ENCODE measurements around the gene ARF3. TPM values are rescaled to one million over a fixed set of nuclear protein-coding genes. Genes with fewer than 3 reads are reported as not detected.

The ARF3 gene
- total and polyA plus RNA-seq, 2 donors (not counting 3 experiments of a cell fraction or from before 2014, with no cell fraction given), result 149 to 172 TPM

DNA sequence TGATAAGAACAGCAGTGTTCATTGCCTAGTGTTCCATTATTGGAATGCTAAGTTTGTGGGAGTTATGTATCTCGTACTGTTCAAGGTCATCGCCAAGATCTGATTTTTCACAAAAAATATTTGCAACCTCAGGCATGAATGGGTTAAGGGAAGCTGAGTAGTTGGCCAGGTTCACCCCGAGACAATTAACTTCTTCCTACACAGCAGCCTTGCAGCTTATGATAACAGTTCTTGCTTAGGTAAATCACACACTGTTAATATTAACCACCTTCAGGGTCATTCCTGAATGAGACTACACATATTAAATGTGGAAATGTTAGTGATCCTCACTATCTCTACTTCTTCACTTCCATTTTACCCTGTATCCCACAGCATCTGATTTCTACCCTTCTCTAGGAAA is 50.0 kb downstream of the ARF3 start:
- intact Hi-C loops (cut with micrococcal nuclease), result no loop called here

DNA sequence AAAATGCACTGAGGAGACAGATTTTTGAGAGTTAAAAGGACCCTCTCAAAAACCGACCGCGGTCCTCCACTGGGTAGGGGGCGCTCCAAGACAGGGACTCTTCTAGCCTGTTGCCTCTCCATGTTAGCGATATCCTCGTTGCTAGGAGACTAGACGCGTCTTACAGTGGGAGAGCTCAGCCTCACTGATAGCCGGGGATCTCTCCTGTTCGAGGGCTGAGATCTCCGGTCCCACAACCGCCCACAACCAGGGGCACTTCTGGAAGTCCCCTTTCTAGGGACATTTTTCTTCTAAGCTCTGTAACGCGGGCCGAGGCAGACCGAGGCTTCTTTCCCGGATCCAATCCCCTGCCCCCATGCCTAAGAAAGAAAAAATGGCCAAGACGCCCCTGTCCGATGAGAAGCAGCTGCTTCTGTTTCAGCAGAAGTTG is 53.3 kb downstream of the ARF3 start:
- H3K9ac ChIP-seq (replicated peaks; ENCODE audit: extremely low read depth, insufficient read depth, low read length), result no peak overlapping the region
- no peak overlapping the region for H3K27ac ChIP-seq (ENCODE audit: insufficient read depth, low read depth, low read length)
- POLR2A ChIA-PET, result no interaction called here
- H3K4me3 ChIP-seq (replicated peaks in 1 of 3; ENCODE audit: insufficient read depth in 1 of 3, low read depth in 1 of 3, low read length in 3 of 3), result peak overlapping the region in 2 of 3 experiments; percentile 32 to 46
- peak; percentile 83 for FAIRE-seq
- peak; percentile 76 for DNase-seq (ENCODE audit: low read depth, low spot score)
- peak overlapping the region; percentile 72 for H2AFZ ChIP-seq (ENCODE audit: low read depth, low read length)
- TF ChIP-seq, protein P1, sequence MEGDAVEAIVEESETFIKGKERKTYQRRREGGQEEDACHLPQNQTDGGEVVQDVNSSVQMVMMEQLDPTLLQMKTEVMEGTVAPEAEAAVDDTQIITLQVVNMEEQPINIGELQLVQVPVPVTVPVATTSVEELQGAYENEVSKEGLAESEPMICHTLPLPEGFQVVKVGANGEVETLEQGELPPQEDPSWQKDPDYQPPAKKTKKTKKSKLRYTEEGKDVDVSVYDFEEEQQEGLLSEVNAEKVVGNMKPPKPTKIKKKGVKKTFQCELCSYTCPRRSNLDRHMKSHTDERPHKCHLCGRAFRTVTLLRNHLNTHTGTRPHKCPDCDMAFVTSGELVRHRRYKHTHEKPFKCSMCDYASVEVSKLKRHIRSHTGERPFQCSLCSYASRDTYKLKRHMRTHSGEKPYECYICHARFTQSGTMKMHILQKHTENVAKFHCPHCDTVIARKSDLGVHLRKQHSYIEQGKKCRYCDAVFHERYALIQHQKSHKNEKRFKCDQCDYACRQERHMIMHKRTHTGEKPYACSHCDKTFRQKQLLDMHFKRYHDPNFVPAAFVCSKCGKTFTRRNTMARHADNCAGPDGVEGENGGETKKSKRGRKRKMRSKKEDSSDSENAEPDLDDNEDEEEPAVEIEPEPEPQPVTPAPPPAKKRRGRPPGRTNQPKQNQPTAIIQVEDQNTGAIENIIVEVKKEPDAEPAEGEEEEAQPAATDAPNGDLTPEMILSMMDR (IDR thresholded peaks at IDR 0.05; ENCODE audit: extremely low read depth in 1 of 2, insufficient read depth in 1 of 2, low read depth in 1 of 2, low read length in 2 of 2), result peak; percentile 62 to 77
- TF ChIP-seq, protein P2, sequence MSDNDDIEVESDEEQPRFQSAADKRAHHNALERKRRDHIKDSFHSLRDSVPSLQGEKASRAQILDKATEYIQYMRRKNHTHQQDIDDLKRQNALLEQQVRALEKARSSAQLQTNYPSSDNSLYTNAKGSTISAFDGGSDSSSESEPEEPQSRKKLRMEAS (IDR thresholded peaks at IDR 0.05; ENCODE audit: insufficient read depth, insufficient read length), result peak; percentile 6
- no peak for TF ChIP-seq POLR2AphosphoS5 (IDR thresholded peaks at IDR 0.05; ENCODE audit: insufficient read depth, low read depth, low read length)
- intact Hi-C loops (cut with micrococcal nuclease) (no loop called here), dilution Hi-C loops (cut with MboI; ENCODE audit: extremely low pct_ligation_motif_present, low sequenced_read_pairs) (no loop called here)
- H3K9me3 ChIP-seq (replicated peaks; ENCODE audit: control insufficient read depth, insufficient read depth, low read length), result no peaks in the 10 kb centered on the region
- CTCF ChIA-PET, result interaction anchor here (0.6 to 6.7 kb wide), 23 partner anchors 9 to 116 kb away, joined by 3 to 72 read pairs (median 5); partner anchors contain the start of genes DDX23, FKBP11, RND1 and WNT1
- H3K36me3 ChIP-seq (ENCODE audit: control insufficient read depth in 2 of 2, extremely low read depth in 1 of 2, insufficient read depth in 2 of 2, low read length in 2 of 2), result no peaks in the 10 kb centered on the region
- peak overlapping the region; percentile 72 for H3K4me2 ChIP-seq (ENCODE audit: insufficient read depth, low read length)
- no peaks in the 10 kb centered on the region for H4K20me1 ChIP-seq (replicated peaks; ENCODE audit: control insufficient read depth, extremely low read depth, insufficient read depth, low read length)
- no peaks in the 10 kb centered on the region for H3K79me2 ChIP-seq (ENCODE audit: control insufficient read depth, insufficient read depth, low read length)
- peaks cover 3% of the 10 kb centered on the region for H3K4me1 ChIP-seq (ENCODE audit: control insufficient read depth, extremely low read depth, insufficient read depth, low read length)
- no peaks in the 10 kb centered on the region for H3K9me1 ChIP-seq (replicated peaks; ENCODE audit: control insufficient read depth, extremely low read depth, insufficient read depth, low read length)
- BruUV-seq (replicated peaks), result no TSS peak
- no peaks in the 10 kb centered on the region for H3K27me3 ChIP-seq (ENCODE audit: control insufficient read depth in 2 of 2, insufficient read depth in 2 of 2, low read length in 2 of 2)

More for the DNA sequence above, 50.0 kb downstream of the ARF3 start:
- no peaks in the 10 kb centered on the region for H3K36me3 ChIP-seq (ENCODE audit: control insufficient read depth in 2 of 2, extremely low read depth in 1 of 2, insufficient read depth in 2 of 2, low read length in 2 of 2)
- H3K79me2 ChIP-seq (ENCODE audit: control insufficient read depth, insufficient read depth, low read length), result no peaks in the 10 kb centered on the region
- POLR2A ChIA-PET, result no interaction called here
- CTCF ChIA-PET, result interaction anchor here (1.0 to 1.6 kb wide), 2 partner anchors 16 to 55 kb away, joined by 3 to 5 read pairs; partner anchors contain the start of gene DDX23
- no peak overlapping the region for H3K27ac ChIP-seq (ENCODE audit: insufficient read depth, low read depth, low read length)
- TF ChIP-seq FOS (IDR thresholded peaks at IDR 0.05; ENCODE audit: borderline replicate concordance, insufficient read depth, low read length) (no peak), JUN (IDR thresholded peaks at IDR 0.05; ENCODE audit: borderline replicate concordance, insufficient read depth, insufficient read length, low read depth) (no peak), EZH2 (IDR thresholded peaks at IDR 0.05; ENCODE audit: borderline replicate concordance, low read depth, low read length, severe bottlenecking) (no peak)
- peaks cover 3% of the 10 kb centered on the region for H3K4me1 ChIP-seq (ENCODE audit: control insufficient read depth, extremely low read depth, insufficient read depth, low read length)
- no peak overlapping the region for H3K4me2 ChIP-seq (ENCODE audit: insufficient read depth, low read length)
- DNase-seq (ENCODE audit: low read depth, low spot score) (no peak), FAIRE-seq (no peak)
- H2AFZ ChIP-seq (ENCODE audit: low read depth, low read length), result no peak overlapping the region
- H3K4me3 ChIP-seq (replicated peaks in 1 of 3; ENCODE audit: insufficient read depth in 1 of 3, low read depth in 1 of 3, low read length in 3 of 3), result no peak overlapping the region
- dilution Hi-C loops (cut with MboI; ENCODE audit: extremely low pct_ligation_motif_present, low sequenced_read_pairs), result no loop called here
- no peaks in the 10 kb centered on the region for H3K9me3 ChIP-seq (replicated peaks; ENCODE audit: control insufficient read depth, insufficient read depth, low read length)
- no peaks in the 10 kb centered on the region for H4K20me1 ChIP-seq (replicated peaks; ENCODE audit: control insufficient read depth, extremely low read depth, insufficient read depth, low read length)
- no TSS peak for BruUV-seq (replicated peaks)
- no peaks in the 10 kb centered on the region for H3K27me3 ChIP-seq (ENCODE audit: control insufficient read depth in 2 of 2, insufficient read depth in 2 of 2, low read length in 2 of 2)
- H3K9me1 ChIP-seq (replicated peaks; ENCODE audit: control insufficient read depth, extremely low read depth, insufficient read depth, low read length), result no peaks in the 10 kb centered on the region
- no peak overlapping the region for H3K9ac ChIP-seq (replicated peaks; ENCODE audit: extremely low read depth, insufficient read depth, low read length)

Measured in endothelial cell of umbilical vein (primary cell).